ENCODE measurements around the gene STK32C. TPM values are rescaled to one million over a fixed set of nuclear protein-coding genes. Genes with fewer than 3 reads are reported as not detected.
A peak's percentile ranks its signal among the peaks of the same experiment; 100 is the strongest.

STK32C gene
- total RNA-seq, 1 experiment from 2014 or later: 5.5 TPM

DNA sequence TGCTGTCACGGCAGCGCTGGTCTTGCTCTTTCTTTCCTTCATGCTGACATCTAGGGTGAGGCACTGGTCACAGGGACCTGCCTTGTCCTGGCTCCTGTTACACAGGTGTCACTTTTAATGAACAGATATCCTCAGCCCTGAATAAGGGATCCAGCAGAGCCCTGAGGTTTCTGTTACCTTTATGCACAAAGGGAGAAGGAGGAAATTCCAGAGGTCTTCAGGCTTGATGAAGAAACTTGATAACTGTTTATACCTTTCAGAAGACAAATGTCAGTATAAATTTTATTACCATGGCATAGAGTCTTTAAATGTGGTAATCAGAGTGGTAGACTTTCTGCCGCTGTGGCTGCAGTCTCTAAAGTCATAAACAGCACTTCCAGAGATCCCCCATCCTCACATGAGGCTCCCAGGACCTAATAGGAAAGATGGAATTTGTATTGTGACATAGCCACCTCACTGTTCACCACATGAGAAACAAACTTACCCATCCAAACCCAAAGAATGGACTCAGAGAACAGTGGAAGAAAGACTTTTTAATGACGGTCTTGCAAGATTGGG is 27.0 kb upstream of the STK32C start:
- no peak overlapping the region for H3K27ac ChIP-seq
- peaks cover 16% of the 10 kb centered on the region for H3K4me1 ChIP-seq (replicated peaks)
- DNase-seq (ENCODE audit: low read depth in 1 of 2, low spot score in 2 of 2): no peak
- peaks cover 14% of the 10 kb centered on the region for H3K36me3 ChIP-seq
- no peaks in the 10 kb centered on the region for H3K27me3 ChIP-seq (replicated peaks)
- H3K9me3 ChIP-seq (replicated peaks): no peaks in the 10 kb centered on the region
- no peak overlapping the region for H3K4me3 ChIP-seq

DNA sequence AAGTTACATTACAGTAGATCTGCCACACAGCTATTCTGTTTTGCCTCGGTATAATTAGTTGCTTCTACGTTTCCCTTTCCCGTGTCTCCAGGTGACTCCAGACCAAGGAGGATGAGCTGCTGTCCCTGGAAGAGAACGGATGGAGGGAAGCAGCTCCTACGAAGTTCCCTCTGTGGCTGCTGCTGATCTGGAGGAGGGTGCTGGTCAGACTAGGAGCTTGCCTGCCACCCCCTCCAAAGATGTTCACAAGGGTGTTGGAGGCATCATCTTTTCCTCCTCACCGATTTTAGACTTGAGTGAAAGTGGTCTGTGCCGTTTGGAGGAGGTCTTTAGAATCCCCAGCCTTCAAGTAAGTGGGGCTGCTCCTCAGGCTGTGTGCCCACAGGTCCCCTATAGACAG is 25.6 kb upstream of the STK32C start:
- Histone ChIP-seq H3K4me3 (no peak overlapping the region), H3K27ac (no peak overlapping the region), H3K27me3 (replicated peaks) (no peaks in the 10 kb centered on the region), H3K36me3 (peaks cover 24% of the 10 kb centered on the region), H3K9me3 (replicated peaks) (no peaks in the 10 kb centered on the region), H3K4me1 (replicated peaks) (peaks cover 19% of the 10 kb centered on the region)
- no peak for DNase-seq (ENCODE audit: low read depth in 1 of 2, low spot score in 2 of 2)

DNA sequence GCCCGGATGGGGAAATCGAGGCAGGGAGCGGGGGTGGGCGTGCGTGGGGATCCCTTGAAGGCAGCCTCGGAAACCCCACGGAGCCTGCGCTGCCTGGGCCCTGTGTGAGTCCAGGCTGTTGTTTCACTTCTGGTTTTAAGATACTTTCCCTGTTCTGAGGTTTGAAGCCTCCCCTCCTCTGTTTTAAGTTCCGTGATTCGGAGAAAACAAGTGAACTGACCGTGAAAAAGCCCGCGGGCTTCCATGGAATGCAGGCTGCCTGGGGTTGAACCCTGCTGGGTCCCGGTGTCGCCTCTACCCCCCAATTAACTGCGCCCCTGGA is 24.6 kb upstream of the STK32C start:
- Histone ChIP-seq H3K27ac (peak overlapping the region; percentile 45), H3K9me3 (replicated peaks) (no peaks in the 10 kb centered on the region), H3K27me3 (replicated peaks) (no peaks in the 10 kb centered on the region), H3K36me3 (peaks cover 31% of the 10 kb centered on the region), H3K4me1 (replicated peaks) (peaks cover 19% of the 10 kb centered on the region), H3K4me3 (peak overlapping the region; percentile 94)
- DNase-seq (ENCODE audit: low read depth in 1 of 2, low spot score in 2 of 2): no peak

GRCh38 chr10:132331601-132332432 is 24.1 kb upstream of the STK32C start, which contains the start of gene LRRC27:
TSS of gene LRRC27 (plus strand) at chr10:132332193. CDS start at chr10:132333525, 1,332 bp downstream.
- Histone ChIP-seq H3K9me3 (replicated peaks) (no peaks in the 10 kb centered on the region), H3K4me3 (peak within 1 kb of the TSS; percentile 94), H3K27me3 (replicated peaks) (no peaks in the 10 kb centered on the region), H3K4me1 (replicated peaks) (peaks cover 19% of the 10 kb centered on the region), H3K27ac (peak within 1 kb of the TSS; percentile 87), H3K36me3 (peaks cover 36% of the 10 kb centered on the region)
- DNase-seq (ENCODE audit: low read depth in 1 of 2, low spot score in 2 of 2): peak; percentile 91 to 98

DNA sequence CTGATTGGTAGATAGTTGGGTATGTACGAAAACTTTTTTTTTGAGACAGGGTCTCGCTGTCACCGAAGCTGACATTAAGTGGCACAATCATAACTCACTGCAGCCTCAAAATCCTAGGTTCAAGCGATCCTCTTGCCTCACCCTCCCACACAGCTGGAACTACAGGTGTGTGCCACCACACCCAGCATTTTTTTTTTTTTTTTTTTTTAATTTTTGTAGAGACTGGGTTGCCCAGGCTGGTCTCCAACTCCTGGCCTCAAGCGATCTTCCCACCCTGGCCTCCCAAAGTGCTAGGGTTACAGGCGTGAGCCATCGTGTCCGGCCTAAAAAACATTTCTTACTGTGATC is 22.7 kb upstream of the STK32C start:
- H3K27me3 ChIP-seq (replicated peaks): no peaks in the 10 kb centered on the region
- peak overlapping the region; percentile 94 for H3K4me3 ChIP-seq
- H3K4me1 ChIP-seq (replicated peaks): peaks cover 29% of the 10 kb centered on the region
- no peaks in the 10 kb centered on the region for H3K9me3 ChIP-seq (replicated peaks)
- peak overlapping the region; percentile 35 for H3K27ac ChIP-seq
- DNase-seq (ENCODE audit: low read depth in 1 of 2, low spot score in 2 of 2): no peak
- H3K36me3 ChIP-seq: peaks cover 48% of the 10 kb centered on the region

- H3K9me3 ChIP-seq (replicated peaks): no peaks in the 10 kb centered on the region
- peak overlapping the region; percentile 94 for H3K4me3 ChIP-seq
- peaks cover 51% of the 10 kb centered on the region for H3K36me3 ChIP-seq
- H3K4me1 ChIP-seq (replicated peaks): peaks cover 29% of the 10 kb centered on the region
- H3K27ac ChIP-seq: peak overlapping the region; percentile 35
- peak; percentile 56 to 72 for DNase-seq (ENCODE audit: low read depth in 1 of 2, low spot score in 2 of 2)
- no peaks in the 10 kb centered on the region for H3K27me3 ChIP-seq (replicated peaks)
Measured at GRCh38 chr10:132329565-132330485, 22.1 kb upstream of the STK32C start.

- H3K36me3 ChIP-seq: peaks cover 55% of the 10 kb centered on the region
- H3K27me3 ChIP-seq (replicated peaks): no peaks in the 10 kb centered on the region
- peaks cover 29% of the 10 kb centered on the region for H3K4me1 ChIP-seq (replicated peaks)
- DNase-seq (ENCODE audit: low read depth in 1 of 2, low spot score in 2 of 2): no peak
- H3K9me3 ChIP-seq (replicated peaks): no peaks in the 10 kb centered on the region
- no peak overlapping the region for H3K27ac ChIP-seq
- H3K4me3 ChIP-seq: no peak overlapping the region
Measured at GRCh38 chr10:132328738-132329137, 21.0 kb upstream of the STK32C start.

- Histone ChIP-seq H3K4me1 (replicated peaks) (peaks cover 29% of the 10 kb centered on the region), H3K4me3 (no peak overlapping the region), H3K27ac (no peak overlapping the region), H3K27me3 (replicated peaks) (no peaks in the 10 kb centered on the region), H3K9me3 (replicated peaks) (no peaks in the 10 kb centered on the region), H3K36me3 (peaks cover 62% of the 10 kb centered on the region)
- no peak for DNase-seq (ENCODE audit: low read depth in 1 of 2, low spot score in 2 of 2)
Measured at GRCh38 chr10:132328106-132328505, 20.4 kb upstream of the STK32C start.

DNA sequence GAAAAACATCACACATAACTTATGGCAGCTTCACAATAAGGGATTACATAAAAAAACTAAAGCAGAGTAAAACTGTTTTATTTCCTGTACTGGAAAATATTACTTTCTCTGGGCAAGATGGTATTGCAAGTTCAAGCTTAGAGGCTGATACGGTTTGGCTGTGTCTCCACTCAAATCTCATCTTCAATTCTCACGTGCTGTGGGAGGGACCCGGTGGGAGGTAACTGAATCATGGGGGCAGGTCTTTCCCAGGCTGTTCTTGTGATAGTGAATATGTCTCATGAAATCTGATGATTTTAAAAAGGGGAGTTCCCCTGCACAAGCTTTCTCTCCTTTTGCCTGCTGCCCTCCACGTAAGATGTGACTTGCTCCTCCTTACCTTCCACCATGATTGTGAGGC is 19.2 kb upstream of the STK32C start:
- H3K27ac ChIP-seq: no peak overlapping the region
- H3K36me3 ChIP-seq: peaks cover 59% of the 10 kb centered on the region
- H3K9me3 ChIP-seq (replicated peaks): no peaks in the 10 kb centered on the region
- peaks cover 20% of the 10 kb centered on the region for H3K4me1 ChIP-seq (replicated peaks)
- H3K4me3 ChIP-seq: no peak overlapping the region
- H3K27me3 ChIP-seq (replicated peaks): no peaks in the 10 kb centered on the region
- no peak for DNase-seq (ENCODE audit: low read depth in 1 of 2, low spot score in 2 of 2)

GRCh38 chr10:132326344-132326889 is 18.7 kb upstream of the STK32C start:
- Histone ChIP-seq H3K9me3 (replicated peaks) (no peaks in the 10 kb centered on the region), H3K4me3 (no peak overlapping the region), H3K27ac (no peak overlapping the region; the same call in 1 of the 2 replicates), H3K27me3 (replicated peaks) (no peaks in the 10 kb centered on the region), H3K36me3 (peaks cover 57% of the 10 kb centered on the region), H3K4me1 (replicated peaks) (peaks cover 20% of the 10 kb centered on the region)
- DNase-seq (ENCODE audit: low read depth in 1 of 2, low spot score in 2 of 2): no peak

DNA sequence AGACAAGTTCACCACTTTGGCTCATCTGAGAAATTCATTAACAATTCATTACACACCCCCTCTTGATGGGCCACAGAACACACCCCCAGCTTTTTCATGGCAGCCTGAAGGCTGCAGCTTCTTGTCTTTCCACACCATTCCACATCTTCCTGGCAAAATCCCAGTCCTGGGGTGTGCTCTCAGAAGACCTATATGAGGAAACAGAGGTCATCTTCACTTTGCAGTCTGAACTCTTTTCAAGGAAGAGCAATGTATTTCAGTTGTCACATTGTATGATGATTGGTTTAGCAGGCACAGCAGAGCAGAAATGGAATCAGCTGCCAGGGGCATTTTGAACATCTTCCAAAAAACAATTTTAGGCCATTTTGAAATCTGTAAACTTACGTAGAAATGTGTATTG is 16.4 kb upstream of the STK32C start:
- DNase-seq (ENCODE audit: low read depth in 1 of 2, low spot score in 2 of 2): no peak
- peaks cover 28% of the 10 kb centered on the region for H3K4me1 ChIP-seq (replicated peaks)
- 0 out of 2 replicates have a peak, but pooled peaks cover 2% of the 10 kb centered on the region for H3K9me3 ChIP-seq (replicated peaks)
- H3K36me3 ChIP-seq: peaks cover 45% of the 10 kb centered on the region
- H3K27me3 ChIP-seq (replicated peaks): no peaks in the 10 kb centered on the region
- no peak overlapping the region for H3K27ac ChIP-seq
- H3K4me3 ChIP-seq: no peak overlapping the region

DNA sequence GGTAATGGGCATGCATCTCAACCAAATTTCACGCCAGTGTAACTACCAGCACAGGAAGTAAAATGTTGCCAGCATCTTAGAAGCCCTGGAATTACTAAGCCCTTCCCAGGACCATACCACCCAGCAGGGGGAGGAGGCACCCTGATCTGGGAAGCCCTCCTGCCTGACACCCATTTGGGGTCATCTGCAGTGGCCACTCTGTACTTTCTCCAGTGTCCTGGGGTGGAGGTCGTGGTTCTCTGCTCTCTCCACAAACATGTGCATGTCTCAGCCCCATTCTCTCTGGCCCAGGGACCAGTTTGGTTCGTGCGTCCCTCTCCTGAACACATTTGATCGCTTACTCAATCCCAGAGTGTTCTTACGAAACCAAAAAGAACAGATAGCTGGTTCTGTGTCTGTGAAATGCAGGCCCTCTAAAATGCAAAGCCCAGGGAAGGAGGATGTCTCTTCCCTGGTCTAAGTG is 14.9 kb upstream of the STK32C start:
- 0 out of 2 replicates have a peak, but pooled peaks cover 2% of the 10 kb centered on the region for H3K9me3 ChIP-seq (replicated peaks)
- no peak overlapping the region for H3K27ac ChIP-seq
- no peak overlapping the region for H3K4me3 ChIP-seq
- no peaks in the 10 kb centered on the region for H3K27me3 ChIP-seq (replicated peaks)
- H3K36me3 ChIP-seq: peaks cover 33% of the 10 kb centered on the region
- no peak for DNase-seq (ENCODE audit: low read depth in 1 of 2, low spot score in 2 of 2)
- H3K4me1 ChIP-seq (replicated peaks): peaks cover 35% of the 10 kb centered on the region

DNA sequence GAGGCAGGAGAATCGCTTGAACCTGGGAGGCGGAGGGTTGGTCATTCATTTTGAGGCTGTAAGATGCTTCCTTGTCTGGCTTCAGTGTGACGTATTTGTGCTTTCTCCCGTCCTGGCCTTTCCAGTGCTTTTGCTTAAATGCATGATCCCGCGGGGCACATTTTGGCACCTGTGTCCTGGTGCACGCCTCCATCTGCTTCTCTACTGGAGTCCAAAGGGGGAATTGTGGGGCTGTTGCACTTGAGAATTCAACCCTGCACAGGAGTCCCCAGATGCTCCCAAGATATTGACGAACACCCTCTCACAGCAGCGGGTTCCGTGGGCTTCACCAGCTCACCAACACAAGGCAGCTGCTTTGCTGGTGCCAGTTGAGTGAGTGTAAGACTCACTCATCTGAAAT is 14.0 kb upstream of the STK32C start:
- Histone ChIP-seq H3K9me3 (replicated peaks) (0 out of 2 replicates have a peak, but pooled peaks cover 2% of the 10 kb centered on the region), H3K27ac (no peak overlapping the region)
- no peak for DNase-seq (ENCODE audit: low read depth in 1 of 2, low spot score in 2 of 2)

More for the DNA sequence above, 14.0 kb upstream of the STK32C start:
- H3K27me3 ChIP-seq (replicated peaks): no peaks in the 10 kb centered on the region
- peaks cover 25% of the 10 kb centered on the region for H3K36me3 ChIP-seq
- peaks cover 35% of the 10 kb centered on the region for H3K4me1 ChIP-seq (replicated peaks)
- no peak overlapping the region for H3K4me3 ChIP-seq

Measured in SJSA1 (cell line).